Endodermal cell (in vitro differentiated cells): ENCODE results near the gene ADGB. TPM values are rescaled to one million over a fixed set of nuclear protein-coding genes. Genes with fewer than 3 reads are reported as not detected.

ENCODE experiments used
- DNase-seq: peaks from one replicate; pipeline ENCODE4 v3.0.0-alpha.2; 2017
- H3K27ac ChIP-seq: 2 replicates; pipeline ENCODE4 v1.5.1; 2013; ENCODE audit warnings: mild to moderate bottlenecking, low read depth, low read length, moderate library complexity
- H3K27me3 ChIP-seq: 2 replicates; pipeline ENCODE4 v1.6.1; 2013; ENCODE audit warnings: mild to moderate bottlenecking, low read length, moderate library complexity; ENCODE audit not compliant: insufficient read depth, control insufficient read depth, poor library complexity, severe bottlenecking
- H3K36me3 ChIP-seq: 2 replicates; pipeline ENCODE4 v1.7.0; 2013; ENCODE audit warnings: mild to moderate bottlenecking, low read length, moderate library complexity; ENCODE audit not compliant: control insufficient read depth, insufficient read depth
- H3K4me1 ChIP-seq: one replicate; pipeline ENCODE4 v1.7.0; 2013; ENCODE audit warnings: low read length; ENCODE audit not compliant: control insufficient read depth, insufficient read depth
- H3K4me3 ChIP-seq: 2 replicates; pipeline ENCODE4 v1.5.1; 2013; ENCODE audit warnings: mild to moderate bottlenecking, low read length, moderate library complexity
- H3K9ac ChIP-seq: 2 replicates; pipeline ENCODE4 v1.6.1; 2013; ENCODE audit warnings: mild to moderate bottlenecking, low read length, moderate library complexity; ENCODE audit not compliant: poor library complexity, severe bottlenecking; ENCODE audit errors: extremely low read depth
- H3K9me3 ChIP-seq: 2 replicates; pipeline ENCODE4 v1.6.1; 2013; ENCODE audit warnings: mild to moderate bottlenecking, low read length, moderate library complexity; ENCODE audit not compliant: control insufficient read depth
- H3K27ac Mint-ChIP-seq: 2 replicates; pipeline ENCODE4 v1.8.0; 2020; ENCODE audit warnings: mixed read lengths
- H3K27me3 Mint-ChIP-seq: 2 replicates; pipeline ENCODE4 v1.8.0; 2021; ENCODE audit warnings: mild to moderate bottlenecking, mixed read lengths; ENCODE audit not compliant: insufficient read depth
- H3K36me3 Mint-ChIP-seq: 2 replicates; pipeline ENCODE4 v1.8.0; 2020; ENCODE audit warnings: low read depth, mixed read lengths
- H3K4me1 Mint-ChIP-seq: 2 replicates; pipeline ENCODE4 v1.8.0; 2020; ENCODE audit warnings: mixed read lengths
- H3K4me3 Mint-ChIP-seq: 2 replicates; pipeline ENCODE4 v1.8.0; 2020; ENCODE audit warnings: mild to moderate bottlenecking, moderate library complexity, mixed read lengths
- H3K9me3 Mint-ChIP-seq: 2 replicates; pipeline ENCODE4 v1.8.0; 2020; ENCODE audit warnings: mild to moderate bottlenecking, mixed read lengths
- CTCF ChIP-seq: fragments of 200-600 bp; sonication (generic); conservative IDR thresholded peaks from 2 replicates; pipeline ENCODE4 v1.5.0; 2021; ENCODE audit warnings: antibody characterized with exemption, mild to moderate bottlenecking
- WGBS, 2 experiments: methylation state at CpG; one replicate each; pipeline versions ENCODE4 v1.1.5 to v1.1.7; 2013; ENCODE audit warnings: missing lambda C conversion rate in 2 of 2, mixed read lengths in 1 of 2; ENCODE audit not compliant: insufficient coverage in 1 of 2, insufficient read length in 1 of 2; 5-methylcytosine and 5-hydroxymethylcytosine counted together
- total RNA-seq, 2 donors: library from RNA; stranded (reverse); fragmentation: NEBNext Ultra II Directional in 1 of 2; extraction: Animal tissue kit (Norgen Biotek cat#: 25700) in 1 of 2; gene quantifications; 2 replicates in 1 of 2; 3 replicates in 1 of 2; pipeline ENCODE4 v1.2.1, GENCODE V29; 2021

The ADGB gene
- total RNA-seq, 2 donors from 2014 or later, result 0.37 to 1.3 TPM

- Mint-ChIP-seq H3K4me1 (peaks cover 2% of the 10 kb centered on the region), H3K36me3 (no peaks in the 10 kb centered on the region), H3K9me3 (no peaks in the 10 kb centered on the region), H3K27ac (no peak overlapping the region), H3K27me3 (peaks cover 2% of the 10 kb centered on the region), H3K4me3 (no peak overlapping the region)
- Histone ChIP-seq H3K36me3 (no peaks in the 10 kb centered on the region), H3K9me3 (no peaks in the 10 kb centered on the region), H3K4me1 (no peaks in the 10 kb centered on the region), H3K27ac (no peak overlapping the region), H3K4me3 (no peak overlapping the region), H3K9ac (no peak overlapping the region), H3K27me3 (no peaks in the 10 kb centered on the region)
- 86 to 95% methylated on average over 4 to 5 of the region's 5 CpGs for WGBS, 2 experiments
- no peak for TF ChIP-seq CTCF
- no peak for DNase-seq
Measured at GRCh38 chr6:146582857-146583256, 15.9 kb upstream of the ADGB start.

GRCh38 chr6:146583966-146584365, 14.8 kb upstream of the ADGB start:
- H3K9me3 Mint-ChIP-seq, result no peaks in the 10 kb centered on the region
- H3K36me3 Mint-ChIP-seq, result no peaks in the 10 kb centered on the region
- Histone ChIP-seq H3K9ac (no peak overlapping the region), H3K4me3 (no peak overlapping the region), H3K27me3 (no peaks in the 10 kb centered on the region), H3K4me1 (no peaks in the 10 kb centered on the region), H3K9me3 (no peaks in the 10 kb centered on the region), H3K27ac (no peak overlapping the region), H3K36me3 (no peaks in the 10 kb centered on the region)
- TF ChIP-seq CTCF, result no peak
- no peak overlapping the region for H3K4me3 Mint-ChIP-seq
- DNase-seq, result no peak
- H3K4me1 Mint-ChIP-seq, result peaks cover 2% of the 10 kb centered on the region
- 76 to 100% methylated on average over 1 of the region's 1 CpG for WGBS, 2 experiments
- H3K27ac Mint-ChIP-seq, result no peak overlapping the region
- H3K27me3 Mint-ChIP-seq, result peaks cover 2% of the 10 kb centered on the region

DNA sequence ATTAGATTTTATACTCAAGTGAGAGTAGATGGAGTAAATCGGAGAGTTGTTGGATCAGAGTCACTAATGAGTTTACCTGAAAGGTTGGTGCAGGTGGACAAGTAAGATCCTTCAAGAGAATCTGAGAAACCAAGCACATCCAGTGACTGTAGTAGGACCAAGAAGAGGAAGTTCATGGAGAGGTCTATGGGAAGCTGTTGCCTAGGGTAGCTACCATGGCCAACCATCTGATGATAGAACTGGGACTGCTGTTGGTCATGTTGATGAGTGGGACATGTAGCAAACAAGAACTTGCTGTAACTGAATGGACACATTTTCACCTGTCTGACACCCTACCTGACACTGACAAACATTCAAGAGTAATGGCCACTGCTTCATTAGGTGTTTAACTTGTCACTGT, 11.3 kb upstream of the ADGB start:
- Mint-ChIP-seq H3K27me3 (peaks cover 3% of the 10 kb centered on the region), H3K4me3 (no peak overlapping the region), H3K27ac (no peak overlapping the region), H3K9me3 (no peaks in the 10 kb centered on the region), H3K4me1 (peaks cover 2% of the 10 kb centered on the region), H3K36me3 (no peaks in the 10 kb centered on the region)
- no peak overlapping the region for H3K27ac ChIP-seq
- no peaks in the 10 kb centered on the region for H3K27me3 ChIP-seq
- H3K36me3 ChIP-seq, result no peaks in the 10 kb centered on the region
- H3K9me3 ChIP-seq, result no peaks in the 10 kb centered on the region
- no peak overlapping the region for H3K4me3 ChIP-seq
- TF ChIP-seq CTCF, result no peak
- no CpG with 5 or more reads among the region's 1 CpG for WGBS, 2 experiments
- no peak overlapping the region for H3K9ac ChIP-seq
- DNase-seq, result no peak
- no peaks in the 10 kb centered on the region for H3K4me1 ChIP-seq
